Activated CD4-positive, alpha-beta T cell treated with anti-CD3 and anti-CD28 coated beads, Interleukin-2, amount 50 U/mL, for 24 hours (primary cell): Measurements from ENCODE around the gene FGGY.
"Not testable (repeated sequence)": the region's sequence is repeated elsewhere in the genome, so short reads cannot be mapped to it uniquely, and the experiment has no call there.

Experiments used
- DNase-seq, 2 donors: peaks; one replicate each; pipeline ENCODE4 v3.0.0-alpha.2; 2020; ENCODE audit warnings: low read depth in 1 of 2, low spot score in 1 of 2

FGGY gene

DNA sequence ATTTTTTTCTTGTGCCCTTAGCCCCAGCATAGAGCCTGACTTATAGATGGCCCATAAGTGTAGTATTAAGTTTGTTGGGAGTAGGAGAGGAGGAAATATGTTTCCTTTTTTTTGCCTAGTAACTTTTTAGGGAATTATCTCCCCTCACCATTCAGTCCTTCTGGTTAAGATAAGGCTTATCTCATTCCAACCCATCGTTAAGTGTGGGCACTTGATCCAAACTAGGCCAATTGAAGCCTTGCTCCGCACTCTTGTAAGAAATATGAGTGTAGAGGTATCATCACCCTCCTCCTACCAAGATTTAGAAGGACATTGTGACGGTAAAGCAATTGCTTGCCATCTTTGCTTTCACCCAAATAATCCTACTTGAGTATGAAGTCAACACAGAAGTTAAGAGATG is 8.8 kb upstream of the FGGY start:
- no peak for DNase-seq

GRCh38 chr1:59289570-59289969 is 7.3 kb upstream of the FGGY start:
- DNase-seq: no peak

GRCh38 chr1:59290193-59290949 is 6.5 kb upstream of the FGGY start:
- DNase-seq: no peak

DNA sequence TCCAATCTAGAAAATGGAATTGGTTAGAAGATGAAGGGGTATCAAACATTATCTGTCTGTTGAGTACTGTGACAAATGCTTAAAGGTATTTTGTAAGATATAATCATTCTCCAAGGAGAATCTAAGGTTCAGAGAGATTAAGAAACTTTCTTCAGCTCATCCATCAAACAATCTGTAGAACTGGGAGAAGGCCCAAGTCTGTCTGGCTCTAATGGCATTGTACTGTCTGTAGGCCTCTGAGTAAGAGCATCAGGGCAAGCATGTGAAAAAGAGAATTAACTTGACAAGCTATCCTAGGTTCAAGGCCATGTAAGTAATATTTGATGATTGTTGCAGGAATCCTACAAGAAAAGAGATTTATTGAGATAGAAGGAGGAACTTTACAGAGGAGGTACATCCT is 5.3 kb upstream of the FGGY start:
- no peak for DNase-seq

DNA sequence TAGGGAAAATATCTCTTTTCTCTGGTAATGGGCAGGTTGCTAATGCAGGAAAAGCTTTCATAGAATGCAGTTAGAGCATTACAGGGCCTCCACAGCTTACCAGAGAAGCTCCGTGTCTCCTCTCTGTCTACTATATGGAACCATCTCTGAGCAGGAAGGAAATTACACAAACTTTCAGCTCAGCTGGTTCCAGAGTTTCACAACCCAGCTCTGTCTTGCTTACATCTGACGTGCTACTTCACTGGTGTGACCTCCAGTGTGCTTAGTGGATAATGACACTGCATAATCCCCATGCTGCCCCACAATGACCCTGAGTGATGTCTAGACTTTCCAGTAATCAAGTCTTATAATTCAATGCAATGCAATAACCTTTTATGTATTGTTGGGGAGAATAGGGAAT is 4.3 kb upstream of the FGGY start:
- DNase-seq: no peak

DNA sequence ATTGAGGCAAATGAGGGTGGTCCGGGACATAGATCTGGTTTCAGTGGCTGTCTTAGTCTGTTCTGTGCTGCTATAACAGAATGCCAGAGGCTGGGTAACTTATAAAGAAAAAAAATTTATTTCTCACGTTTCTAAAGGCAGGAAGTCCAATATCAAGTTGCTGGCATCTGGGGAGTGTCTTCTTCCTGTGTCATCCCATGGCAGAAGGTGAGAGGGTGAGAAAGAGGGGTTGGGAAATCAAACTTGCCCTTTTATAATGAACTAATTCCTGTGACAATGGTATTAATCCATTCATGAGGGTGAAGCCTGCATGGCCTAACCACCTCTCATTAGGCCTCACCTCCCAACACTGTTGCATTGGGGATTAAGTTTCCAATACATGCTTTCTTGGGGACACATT is 3.7 kb upstream of the FGGY start:
- DNase-seq: no peak

- DNase-seq: no peak
Observed at GRCh38 chr1:59293849-59294248, 3.0 kb upstream of the FGGY start.

- DNase-seq: no peak
Observed at GRCh38 chr1:59294423-59294822, 2.5 kb upstream of the FGGY start.

DNA sequence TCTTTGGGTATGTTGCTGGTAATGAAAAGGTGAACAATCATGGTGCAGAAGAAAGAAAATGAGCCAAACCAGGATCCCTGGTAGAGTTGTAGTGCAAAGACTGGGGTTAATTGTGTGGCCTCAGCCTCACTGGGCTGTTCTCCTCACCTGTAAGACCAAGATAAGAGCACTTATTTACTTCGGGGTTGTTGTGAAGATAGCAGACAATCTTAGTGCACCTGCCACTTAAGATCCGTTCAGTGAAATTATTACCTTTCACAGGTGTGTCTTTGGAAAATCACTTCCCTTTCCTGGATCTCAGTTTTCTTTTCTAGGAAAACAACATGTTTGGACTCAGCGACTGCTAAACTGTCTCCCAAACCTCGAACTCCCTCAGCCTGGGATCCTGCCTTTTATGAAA is 1.3 kb upstream of the FGGY start:
- no peak for DNase-seq

GRCh38 chr1:59298026-59298583 is 1.2 kb downstream of the FGGY start:
- DNase-seq: no peak

DNA sequence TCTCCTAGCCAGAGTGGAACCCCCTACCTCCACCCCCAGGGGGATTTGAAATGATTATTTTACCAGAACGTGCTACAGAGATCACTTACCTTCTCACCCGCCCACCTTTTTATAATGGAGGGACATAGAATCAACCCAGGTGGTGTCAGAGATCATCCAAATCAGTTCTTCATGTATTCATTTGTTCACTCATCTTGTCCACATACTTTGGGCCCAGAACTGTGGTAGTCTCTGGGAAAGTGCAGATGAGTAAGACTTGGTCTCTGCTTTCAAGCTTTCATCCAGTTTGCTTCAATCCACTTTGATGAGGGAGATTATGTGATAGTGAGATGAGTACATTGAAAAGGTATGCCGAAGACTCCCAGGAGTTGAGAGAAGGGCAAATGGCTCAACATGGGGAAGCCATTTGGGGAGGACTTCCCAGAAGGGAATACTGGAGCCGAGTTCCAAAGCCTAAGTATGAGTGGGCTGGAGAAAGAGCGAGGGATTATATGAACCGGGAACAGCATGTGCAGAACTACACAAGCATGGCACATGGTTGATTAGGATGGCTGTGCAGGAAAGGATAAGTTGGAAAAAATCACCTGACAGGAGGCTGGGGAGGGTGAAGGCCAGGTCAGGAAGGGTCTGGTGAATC is 1.9 kb downstream of the FGGY start:
- DNase-seq: no peak

- DNase-seq: not testable (repeated sequence)
Observed at GRCh38 chr1:59299670-59300069, 2.8 kb downstream of the FGGY start.

GRCh38 chr1:59302297-59302696 is 5.4 kb downstream of the FGGY start:
- no peak for DNase-seq

DNA sequence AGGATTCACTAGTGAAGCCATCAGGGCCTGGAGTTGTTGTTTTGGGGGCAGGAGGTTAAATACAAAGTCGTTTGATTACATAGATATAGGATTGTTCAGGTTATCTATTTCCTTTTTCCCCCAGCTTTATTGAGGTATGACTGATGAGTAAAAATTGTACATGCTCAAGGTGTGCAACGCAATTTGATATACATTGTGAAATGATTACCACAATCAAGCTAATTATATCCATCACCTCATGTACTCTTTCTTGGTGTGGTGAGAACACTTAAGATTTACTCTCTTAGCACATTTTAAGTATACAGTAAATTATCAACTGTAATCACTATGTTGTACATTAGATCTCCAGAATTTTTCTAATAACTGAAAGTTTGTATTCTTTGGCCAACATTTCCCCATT is 6.0 kb downstream of the FGGY start:
- DNase-seq: no peak

DNA sequence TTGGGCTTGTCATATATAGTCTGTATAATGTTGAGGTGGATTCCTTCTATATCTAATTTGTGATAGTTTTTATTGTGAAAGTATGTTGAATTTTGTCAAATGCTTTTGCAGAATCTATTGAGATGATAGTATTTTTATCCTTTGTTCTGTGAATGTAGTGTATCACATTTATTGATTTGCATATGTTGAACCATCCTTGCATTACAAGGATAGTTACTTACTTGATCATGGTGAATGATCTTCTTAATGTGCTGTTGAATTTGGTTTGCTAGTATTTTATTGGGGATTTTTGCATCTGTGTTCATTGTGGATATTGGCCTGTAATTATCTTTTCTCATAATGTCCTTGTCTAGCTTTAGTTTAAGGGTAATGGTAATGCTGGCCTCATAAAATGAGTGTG is 8.3 kb downstream of the FGGY start:
- no peak for DNase-seq

- no peak for DNase-seq
Observed at GRCh38 chr1:59307591-59307990, 10.7 kb downstream of the FGGY start.

- no peak for DNase-seq
Observed at GRCh38 chr1:59308839-59309238, 11.9 kb downstream of the FGGY start.

- DNase-seq: no peak
Observed at GRCh38 chr1:59309392-59309791, 12.5 kb downstream of the FGGY start.

GRCh38 chr1:59309795-59310548 is 13.1 kb downstream of the FGGY start:
- no peak for DNase-seq

DNA sequence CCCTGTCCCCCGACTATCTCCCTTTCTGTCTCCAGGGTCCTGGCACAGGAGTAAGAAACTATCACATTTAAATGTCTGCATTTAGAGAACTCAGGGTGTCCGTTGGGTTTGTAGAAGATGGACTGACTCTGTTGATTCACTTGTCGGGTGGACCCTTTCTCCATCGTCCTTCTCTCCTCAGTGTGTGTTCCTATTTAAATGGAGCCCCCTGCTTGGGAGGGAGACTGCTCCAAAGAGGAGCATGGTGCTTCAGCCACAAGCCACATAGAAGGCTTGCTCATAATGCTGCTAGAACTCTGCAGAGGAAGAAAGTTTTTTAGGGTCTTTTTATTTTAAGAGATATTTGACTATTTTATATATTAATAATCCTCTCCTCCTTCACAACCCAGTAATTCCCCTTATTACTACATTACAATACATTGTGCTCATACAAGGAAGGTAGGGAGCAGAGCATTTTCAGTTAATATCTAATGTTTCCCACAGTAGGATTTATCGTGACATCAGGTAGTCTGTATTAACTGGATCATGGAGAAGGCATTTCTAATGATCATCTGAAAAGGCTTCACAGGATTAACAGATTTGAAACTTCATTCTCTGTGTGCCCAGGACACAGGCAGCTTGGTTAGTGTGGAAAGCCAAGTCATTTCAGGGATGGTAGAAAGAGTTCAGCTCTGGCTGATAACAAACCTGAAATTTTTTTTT is 13.8 kb downstream of the FGGY start:
- DNase-seq: no peak

GRCh38 chr1:59314776-59315528 is 18.1 kb downstream of the FGGY start:
- no peak for DNase-seq
